Common myeloid progenitor, CD34-positive (primary cell): ENCODE data around the gene GPC5.
"Not testable (repeated sequence)": the region's sequence is repeated elsewhere in the genome, so short reads cannot be mapped to it uniquely, and the experiment has no call there.

Source experiments
- CTCF ChIA-PET: fragments of 350-600 bp; sonication (Branson Sonifier 250); formaldehyde crosslinking; loops from one replicate; lab custom pipeline; 2021; ENCODE audit warnings: antibody characterized with exemption; lab: Charles Lee
- POLR2A ChIA-PET: fragments of 350-600 bp; sonication (Branson Sonifier 250); formaldehyde crosslinking; loops from one replicate; lab custom pipeline; 2021; ENCODE audit warnings: antibody characterized with exemption; lab: Charles Lee
- DNase-seq, 3 donors: peaks; one replicate each; pipeline versions ENCODE4 v3.0.0 to v3.0.0-alpha.2; 2013
- H3K27ac ChIP-seq, 2 experiments: 1 replicate in 1 of 2; 2 replicates in 1 of 2; pipeline ENCODE4 v1.7.0; 2013; ENCODE audit warnings: inconsistent platforms in 2 of 2, low read length in 2 of 2, mild to moderate bottlenecking in 2 of 2, low read depth in 1 of 2, moderate library complexity in 1 of 2; ENCODE audit not compliant: severe bottlenecking in 2 of 2, insufficient read depth in 1 of 2, poor library complexity in 1 of 2
- H3K27me3 ChIP-seq, 5 experiments: replicated peaks in 2 of 5; 1 replicate in 3 of 5; 2 replicates in 2 of 5; pipeline versions ENCODE4 v1.6.1 to v1.7.0; 2013; ENCODE audit warnings: low read length in 4 of 5, mild to moderate bottlenecking in 2 of 5, moderate library complexity in 2 of 5, inconsistent platforms in 1 of 5; ENCODE audit not compliant: insufficient read depth in 5 of 5, control insufficient read depth in 4 of 5
- H3K36me3 ChIP-seq, 4 experiments: 1 replicate in 2 of 4; 2 replicates in 2 of 4; pipeline versions ENCODE4 v1.6.1 to v1.7.0; 2013; ENCODE audit warnings: low read length in 3 of 4, control low read depth in 1 of 4, mild to moderate bottlenecking in 1 of 4; ENCODE audit not compliant: control insufficient read depth in 4 of 4, insufficient read depth in 4 of 4
- H3K4me1 ChIP-seq, 4 experiments: 1 replicate in 3 of 4; 2 replicates in 1 of 4; pipeline versions ENCODE4 v1.6.1 to v1.7.1; 2013; ENCODE audit warnings: low read length in 3 of 4, mild to moderate bottlenecking in 3 of 4, control low read depth in 1 of 4, inconsistent platforms in 1 of 4, moderate library complexity in 1 of 4; ENCODE audit not compliant: control insufficient read depth in 4 of 4, insufficient read depth in 4 of 4; ENCODE audit errors: control extremely low read depth in 1 of 4
- H3K4me3 ChIP-seq, 7 experiments: 1 replicate in 4 of 7; 2 replicates in 3 of 7; pipeline versions ENCODE4 v1.5.1 to v1.7.0; 2013; ENCODE audit warnings: mild to moderate bottlenecking in 7 of 7, low read length in 6 of 7, moderate library complexity in 6 of 7, inconsistent platforms in 2 of 7, low read depth in 2 of 7, control low read depth in 1 of 7; ENCODE audit not compliant: insufficient read depth in 4 of 7, control insufficient read depth in 1 of 7; ENCODE audit errors: extremely low read depth in 1 of 7
- H3K9me3 ChIP-seq, 5 experiments: 1 replicate in 4 of 5; 2 replicates in 1 of 5; pipeline versions ENCODE4 v1.6.1 to v1.7.1; 2013; ENCODE audit warnings: low read length in 4 of 5, mild to moderate bottlenecking in 2 of 5, inconsistent platforms in 1 of 5, low read depth in 1 of 5, moderate library complexity in 1 of 5; ENCODE audit not compliant: control insufficient read depth in 4 of 5, insufficient read depth in 2 of 5; ENCODE audit errors: control extremely low read depth in 1 of 5
- WGBS: methylation state at CpG from one replicate; pipeline ENCODE4 v1.1.5; 2013; ENCODE audit not compliant: insufficient coverage; 5-methylcytosine and 5-hydroxymethylcytosine counted together

Gene GPC5

DNA sequence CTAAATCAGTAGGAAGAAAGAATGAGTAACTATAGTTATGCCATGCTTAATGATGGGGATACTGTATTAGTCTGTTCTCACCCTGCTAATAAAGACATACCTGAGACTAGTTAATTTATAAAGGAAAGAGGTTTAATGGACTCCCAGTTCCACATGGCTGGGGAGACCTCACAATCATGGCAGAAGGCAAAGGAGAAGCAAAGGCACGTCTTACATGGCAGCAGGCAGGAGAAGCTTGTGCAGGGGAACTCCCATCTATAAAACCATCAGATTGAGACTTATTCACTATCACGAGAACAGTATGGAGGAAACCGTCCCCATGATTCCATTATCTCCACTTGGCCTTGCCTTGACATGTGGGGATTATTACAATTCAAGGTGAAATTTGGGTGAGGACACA is 1084.4 kb downstream of the GPC5 start:
- DNase-seq, H3K4me1 ChIP-seq, H3K9me3 ChIP-seq, H3K27me3 ChIP-seq, H3K27ac ChIP-seq, CTCF ChIA-PET, H3K4me3 ChIP-seq, POLR2A ChIA-PET, H3K36me3 ChIP-seq: not testable (repeated sequence)
- 100% methylated on average over 1 of the region's 3 CpGs for WGBS

DNA sequence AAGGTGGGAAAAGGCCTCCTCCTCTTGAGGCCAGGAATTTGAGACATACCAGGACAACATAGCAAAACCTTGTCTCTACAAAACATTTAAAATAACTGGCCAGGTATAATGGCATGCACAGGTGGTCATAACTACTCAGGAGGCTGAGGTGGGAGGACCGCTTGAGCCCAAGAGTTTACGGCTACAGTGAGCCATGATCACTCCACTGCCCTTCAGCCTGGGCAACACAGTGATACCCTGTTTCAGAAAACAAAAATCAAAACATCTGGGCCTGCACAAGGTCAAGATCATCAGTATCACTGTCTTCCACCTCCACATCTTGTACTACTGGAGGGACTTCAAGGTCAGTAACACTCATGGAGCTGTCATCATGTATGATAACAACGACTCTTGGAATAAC is 1085.5 kb downstream of the GPC5 start:
- WGBS: 100% methylated on average over 2 of the region's 3 CpGs
- CTCF ChIA-PET: no interaction called here
- Histone ChIP-seq H3K4me3 (no peak overlapping the region), H3K36me3 (no peaks in the 10 kb centered on the region), H3K27me3 (no peaks in the 10 kb centered on the region), H3K4me1 (no peaks in the 10 kb centered on the region), H3K9me3 (no peaks in the 10 kb centered on the region), H3K27ac (no peak overlapping the region)
- no peak for DNase-seq
- POLR2A ChIA-PET: no interaction called here

DNA sequence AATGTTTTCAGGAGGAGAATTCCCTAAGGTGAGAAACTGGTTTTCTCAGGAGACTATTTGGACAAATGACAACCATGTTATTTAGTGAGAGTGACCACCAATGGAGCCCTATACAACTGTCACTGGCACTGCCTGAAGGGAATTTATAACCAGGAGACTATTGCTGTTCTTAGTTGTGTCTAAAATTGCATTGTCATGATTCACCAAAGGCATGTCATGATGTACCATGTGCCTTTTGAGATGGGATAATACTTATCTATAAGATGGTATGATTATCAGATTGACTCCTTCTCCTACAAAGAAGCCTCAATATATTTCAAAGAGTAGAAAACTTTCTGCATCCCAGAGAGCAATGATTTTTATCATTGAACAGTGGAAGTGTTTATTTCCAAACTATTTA is 1088.8 kb downstream of the GPC5 start:
- Histone ChIP-seq H3K36me3 (no peaks in the 10 kb centered on the region), H3K9me3 (no peaks in the 10 kb centered on the region), H3K4me1 (no peaks in the 10 kb centered on the region), H3K27me3 (no peaks in the 10 kb centered on the region), H3K27ac (no peak overlapping the region), H3K4me3 (no peak overlapping the region)
- no peak for DNase-seq
- CTCF ChIA-PET: no interaction called here
- POLR2A ChIA-PET: no interaction called here

DNA sequence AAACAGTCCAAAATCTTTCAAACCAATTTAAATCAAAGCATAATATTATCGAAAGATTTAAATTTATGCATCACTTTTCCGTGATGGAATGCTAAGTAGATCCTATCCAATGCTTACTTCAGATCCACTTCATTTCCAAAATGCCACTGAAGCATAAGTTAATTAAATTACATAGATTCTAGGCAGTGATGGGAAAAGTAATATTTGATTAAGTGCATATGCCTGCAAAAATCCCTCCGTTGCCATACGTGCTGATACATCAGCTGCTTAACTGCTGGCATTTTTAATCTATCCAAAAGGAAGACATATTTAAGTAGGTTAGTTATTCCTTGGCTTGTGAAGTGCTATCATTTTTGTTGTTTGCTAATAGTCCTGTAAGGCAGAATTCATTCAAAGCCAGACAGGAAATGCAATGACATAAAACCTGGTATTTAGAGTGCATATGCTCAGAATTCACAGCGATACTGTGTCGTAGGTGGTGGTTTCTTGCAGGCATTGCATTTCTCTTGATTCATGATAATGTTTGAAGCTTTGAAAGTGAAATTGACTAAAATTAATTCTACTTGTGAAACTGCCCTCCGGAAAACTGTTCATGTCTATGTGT is 1089.9 kb downstream of the GPC5 start:
- H3K36me3 ChIP-seq: no peaks in the 10 kb centered on the region
- 100% methylated on average over 2 of the region's 7 CpGs for WGBS
- H3K4me1 ChIP-seq: no peaks in the 10 kb centered on the region
- H3K27me3 ChIP-seq: no peaks in the 10 kb centered on the region
- ChIA-PET CTCF (no interaction called here), POLR2A (no interaction called here)
- H3K27ac ChIP-seq: no peak overlapping the region
- no peak overlapping the region for H3K4me3 ChIP-seq
- no peaks in the 10 kb centered on the region for H3K9me3 ChIP-seq
- no peak for DNase-seq

DNA sequence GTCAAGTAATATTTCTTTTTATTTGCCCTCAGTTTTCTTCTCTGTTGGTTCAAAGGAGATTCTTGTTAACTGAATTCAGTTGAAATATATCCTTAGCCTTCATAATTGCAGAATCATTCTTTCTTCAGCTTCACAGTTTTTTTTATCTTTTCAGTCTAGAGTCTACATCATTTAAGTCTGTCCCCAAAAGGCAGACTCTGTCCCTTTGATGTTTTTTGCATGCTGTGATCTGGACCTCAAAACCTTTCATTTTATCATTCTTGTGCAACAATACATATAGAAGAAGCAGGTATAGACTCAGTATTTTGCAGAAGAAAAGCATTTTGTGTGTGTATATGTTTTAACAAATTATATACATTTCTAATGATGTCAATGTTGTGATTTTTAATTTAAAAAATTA is 1093.4 kb downstream of the GPC5 start:
- no peak for DNase-seq
- Histone ChIP-seq H3K4me1 (no peaks in the 10 kb centered on the region), H3K9me3 (no peaks in the 10 kb centered on the region), H3K27me3 (no peaks in the 10 kb centered on the region), H3K27ac (no peak overlapping the region), H3K4me3 (no peak overlapping the region), H3K36me3 (no peaks in the 10 kb centered on the region)
- POLR2A ChIA-PET: no interaction called here
- CTCF ChIA-PET: no interaction called here

DNA sequence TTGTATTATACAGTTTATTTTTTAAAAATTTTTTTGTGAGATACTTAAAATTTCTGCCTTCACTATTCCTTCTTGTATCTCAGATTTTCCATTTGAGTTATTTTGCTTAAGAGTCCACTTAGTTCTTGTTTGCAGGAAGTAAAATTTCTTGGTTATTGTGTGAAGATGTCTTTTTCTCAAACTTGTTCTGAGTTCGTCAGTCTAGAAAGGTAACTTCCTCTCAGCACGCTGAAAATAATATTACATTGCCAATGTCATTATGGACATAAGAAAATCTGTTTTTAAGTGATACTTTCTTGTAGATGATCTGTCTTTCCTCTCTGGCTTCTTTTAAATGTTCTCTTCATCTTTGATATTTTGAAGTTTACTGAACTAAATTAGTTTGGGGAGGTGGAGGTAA is 1096.5 kb downstream of the GPC5 start:
- Histone ChIP-seq H3K27ac (no peak overlapping the region), H3K27me3 (no peaks in the 10 kb centered on the region), H3K36me3 (no peaks in the 10 kb centered on the region), H3K4me1 (no peaks in the 10 kb centered on the region), H3K9me3 (peaks cover 0 to 1% (median 0%) of the 10 kb centered on the region in 5 experiments), H3K4me3 (no peak overlapping the region)
- WGBS: no CpG with 5 or more reads among the region's 2 CpGs
- no peak for DNase-seq
- ChIA-PET CTCF (no interaction called here), POLR2A (no interaction called here)

DNA sequence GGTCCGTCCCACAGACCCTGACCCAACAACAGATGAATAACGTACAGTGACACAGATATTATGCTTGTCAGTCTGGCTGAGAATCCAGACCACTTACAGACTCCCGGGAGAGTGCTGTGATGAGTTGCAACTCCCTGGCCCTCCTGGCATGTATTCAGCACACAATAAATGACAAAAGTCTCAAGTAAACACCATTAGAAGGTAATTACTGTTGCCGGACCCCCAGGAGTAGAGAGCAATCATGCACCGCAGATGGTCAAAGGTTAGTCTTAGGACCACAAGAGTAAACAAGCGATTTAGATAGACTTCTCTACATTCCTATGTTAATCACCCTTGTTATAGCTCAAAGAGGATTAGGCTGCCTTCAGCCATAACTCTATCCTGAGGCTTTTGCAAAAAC is 1101.8 kb downstream of the GPC5 start:
- 49% methylated on average over 3 of the region's 6 CpGs for WGBS
- POLR2A ChIA-PET: no interaction called here

More for the DNA sequence above, 1101.8 kb downstream of the GPC5 start:
- Histone ChIP-seq H3K9me3 (peaks cover 0 to 1% (median 0%) of the 10 kb centered on the region in 5 experiments), H3K36me3 (no peaks in the 10 kb centered on the region), H3K27me3 (no peaks in the 10 kb centered on the region), H3K4me3 (no peak overlapping the region), H3K4me1 (no peaks in the 10 kb centered on the region), H3K27ac (no peak overlapping the region)
- CTCF ChIA-PET: no interaction called here
- DNase-seq: no peak
